ENCODE measurements around the gene SLC11A1. TPM values are rescaled to one million over a fixed set of nuclear protein-coding genes. Genes with fewer than 3 reads are reported as not detected.

SLC11A1 gene
- total and polyA plus RNA-seq, 2 of the 4 experiments (the other 2 are of a cell fraction) = under 0.01 to 0.07 TPM

DNA sequence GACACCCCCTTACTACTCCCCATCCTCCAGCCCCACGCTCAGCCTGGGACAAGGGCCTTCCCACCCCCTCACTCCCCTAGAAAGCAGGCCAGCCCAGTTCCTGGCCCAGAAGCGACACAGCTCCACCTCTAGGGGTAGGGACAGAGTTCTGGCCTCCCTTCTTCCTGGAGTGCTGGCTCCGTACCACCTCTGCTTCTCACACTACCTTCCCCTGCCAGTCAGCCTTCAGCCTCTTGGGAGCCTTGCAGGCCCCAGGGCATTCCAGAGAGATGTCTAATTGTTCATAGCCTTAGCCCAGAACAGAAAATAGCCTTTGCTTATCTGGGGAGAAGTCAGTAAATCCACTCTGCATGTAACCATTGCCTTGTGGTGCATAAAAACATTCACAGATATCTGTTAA is 38.5 kb upstream of the SLC11A1 start:
- Histone ChIP-seq H3K18ac (ENCODE audit: low read depth, low read length) (no peak overlapping the region), H3K27me3 (ENCODE audit: control insufficient read depth, insufficient read depth, low read length) (no peaks in the 10 kb centered on the region; the same call in 1 of the 2 replicates), H3K4me1 (ENCODE audit: control insufficient read depth, insufficient read depth, low read length) (peaks cover 8% of the 10 kb centered on the region; the same call in 1 of the 2 replicates), H3K27ac (ENCODE audit: insufficient read depth, low read length) (no peak overlapping the region), H3K36me3 (ENCODE audit: control insufficient read depth, insufficient read depth, low read length) (no peaks in the 10 kb centered on the region), H3K9ac (ENCODE audit: low read depth, low read length) (no peak overlapping the region), H3K56ac (ENCODE audit: extremely low read depth, insufficient read depth, low read length) (no peak overlapping the region), H3K9me3 (ENCODE audit: control insufficient read depth, insufficient read depth, low read length) (no peaks in the 10 kb centered on the region), H3K79me1 (ENCODE audit: low read depth in 1 of 2, low read length in 2 of 2) (no peaks in the 10 kb centered on the region), H4K20me1 (ENCODE audit: insufficient read depth, low read length) (no peaks in the 10 kb centered on the region), H3K23ac (ENCODE audit: low read depth, low read length) (no peak overlapping the region), H2BK20ac (ENCODE audit: low read depth, low read length) (no peak overlapping the region), H3K4me3 (ENCODE audit: insufficient read depth, low read depth, low read length) (no peak overlapping the region), H2BK15ac (ENCODE audit: low read depth, low read length) (no peak overlapping the region), H2AK5ac (ENCODE audit: low read depth, low read length) (no peak overlapping the region), H4K8ac (ENCODE audit: low read depth in 2 of 2, low read length in 2 of 2) (no peak overlapping the region), H3K4ac (ENCODE audit: low read depth, low read length) (no peak overlapping the region), H3K9me1 (ENCODE audit: insufficient read depth, low read length) (no peaks in the 10 kb centered on the region), H3K14ac (replicated peaks; ENCODE audit: low read depth, low read length) (no peak overlapping the region), H2BK5ac (ENCODE audit: low read depth, low read length, poor library complexity, severe bottlenecking) (no peak overlapping the region), H3K4me2 (ENCODE audit: low read depth, low read length) (no peak overlapping the region), H4K5ac (ENCODE audit: low read depth, low read length) (no peak overlapping the region), H2AFZ (replicated peaks; ENCODE audit: low read length, poor library complexity) (peak overlapping the region; percentile 73), H2BK120ac (ENCODE audit: low read depth, low read length) (no peak overlapping the region), H4K91ac (ENCODE audit: insufficient read depth, low read depth, low read length) (no peak overlapping the region), H2AK9ac (replicated peaks; ENCODE audit: low read depth, low read length, poor library complexity) (peak overlapping the region; percentile 35)
- dilution Hi-C loops (cut with HindIII; ENCODE audit: low sequenced_read_pairs, unreplicated experiment) (no loop called here), intact Hi-C loops (cut with micrococcal nuclease) (loop anchor here (2.0 kb wide), 1 partner anchor 21 kb away; no protein-coding TSS in a partner anchor), in situ Hi-C loops (cut with MboI; ENCODE audit: low sequenced_read_pairs) (no loop called here)
- BruUV-seq (replicated peaks) = no TSS peak
- DNase-seq (peak; percentile 67), ATAC-seq (ENCODE audit: low read depth) (peak; percentile 94)
- POLR2A ChIA-PET (ENCODE audit: unreplicated experiment) = no interaction called here
- WGBS, 2 experiments (ENCODE audit: extremely low coverage in 2 of 2, insufficient read length in 1 of 2) = no CpG with 5 or more reads among the region's 3 CpGs
- TF ChIP-seq MAFK (IDR thresholded peaks at IDR 0.05; ENCODE audit: low read depth, low read length) (no peak), CHD1 (IDR thresholded peaks at IDR 0.05; ENCODE audit: low read depth, low read length) (no peak), RCOR1 (IDR thresholded peaks at IDR 0.05; ENCODE audit: insufficient replicate concordance, low read length) (no peak), MXI1 (IDR thresholded peaks at IDR 0.05; ENCODE audit: borderline replicate concordance, low read depth, low read length) (no peak), CEBPB (IDR thresholded peaks at IDR 0.05; ENCODE audit: low read depth, low read length) (no peak), RFX5 (IDR thresholded peaks at IDR 0.05; ENCODE audit: low read depth, low read length) (no peak), RAD21 (IDR thresholded peaks at IDR 0.05; ENCODE audit: low read length) (no peak), MAZ (IDR thresholded peaks at IDR 0.05; ENCODE audit: borderline replicate concordance, low read depth, low read length) (no peak), BHLHE40 (IDR thresholded peaks at IDR 0.05; ENCODE audit: low read depth, low read length) (no peak)
- CTCF ChIA-PET = no interaction called here
